HG02678 (cell line): Measurements from ENCODE around the gene IGIP.

ENCODE experiments used
- ATAC-seq: cut with Tn5 transposase; IDR thresholded peaks from one replicate; pipeline ENCODE4 v1.9.1; 2021; ENCODE audit warnings: mild to moderate bottlenecking, moderate library complexity; ENCODE audit not compliant: unreplicated experiment

The IGIP gene

GRCh38 chr5:140162275-140162674, 36.5 kb downstream of the IGIP start:
- no peak for ATAC-seq

DNA sequence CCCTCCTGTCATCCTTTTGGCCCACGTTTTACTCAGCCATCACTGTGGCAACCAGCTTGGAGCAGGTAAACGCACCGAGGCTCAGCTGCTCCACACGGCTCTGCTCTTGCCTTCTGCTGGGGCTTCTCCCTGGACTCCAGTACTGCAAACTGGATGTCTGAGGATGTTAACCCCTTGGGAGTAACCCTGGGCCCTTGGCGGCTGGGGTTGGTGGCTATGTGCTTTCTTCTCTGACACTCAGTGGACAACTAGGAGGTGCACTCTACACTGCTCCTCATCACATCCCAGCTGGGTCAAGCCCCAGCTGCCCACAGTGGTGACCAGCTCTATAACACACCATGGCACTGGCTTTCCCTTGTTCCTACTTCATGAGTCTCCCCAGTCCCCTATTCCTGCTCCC, 37.0 kb downstream of the IGIP start:
- ATAC-seq = no peak

DNA sequence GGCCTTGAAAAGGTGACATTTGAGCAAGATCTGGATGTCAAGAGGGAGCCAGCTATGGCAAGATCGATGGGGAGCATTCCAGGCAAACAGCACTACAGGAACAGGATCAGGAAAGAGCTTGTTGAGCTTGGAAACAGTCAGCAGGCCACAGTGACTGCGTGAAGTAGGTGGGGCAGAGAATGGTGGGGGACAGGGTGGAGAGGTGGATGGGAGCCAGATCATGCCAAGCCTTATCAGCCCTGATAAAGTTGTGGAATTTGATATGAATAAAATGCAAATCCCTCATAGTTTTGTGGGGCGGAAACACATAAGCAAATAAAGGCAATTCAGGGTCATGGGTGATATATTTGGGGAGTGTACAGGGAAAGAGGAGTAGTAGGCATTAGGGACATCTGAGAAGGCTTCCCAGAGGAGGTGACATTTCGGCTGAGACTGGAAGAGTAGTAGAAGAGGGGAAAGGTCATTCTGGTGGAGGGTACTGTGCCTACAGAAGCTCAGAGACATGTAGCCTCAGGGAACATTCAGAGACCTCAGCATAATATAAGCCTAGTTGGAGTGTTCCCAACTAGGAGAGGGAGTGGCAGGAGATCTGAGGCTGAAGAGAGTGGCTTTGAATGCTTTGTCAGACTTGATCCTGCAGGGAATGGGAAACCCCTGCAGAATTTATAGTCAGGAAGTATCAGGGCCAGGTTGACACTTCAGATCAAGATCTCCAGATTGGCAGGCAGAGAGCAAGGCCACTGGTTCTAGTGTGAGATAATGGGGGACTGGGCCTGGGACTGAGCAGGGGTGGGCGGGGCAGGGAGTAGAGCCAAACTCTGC, 39.6 kb downstream of the IGIP start:
- ATAC-seq = no peak

GRCh38 chr5:140165923-140166270, 40.2 kb downstream of the IGIP start:
- ATAC-seq = no peak

DNA sequence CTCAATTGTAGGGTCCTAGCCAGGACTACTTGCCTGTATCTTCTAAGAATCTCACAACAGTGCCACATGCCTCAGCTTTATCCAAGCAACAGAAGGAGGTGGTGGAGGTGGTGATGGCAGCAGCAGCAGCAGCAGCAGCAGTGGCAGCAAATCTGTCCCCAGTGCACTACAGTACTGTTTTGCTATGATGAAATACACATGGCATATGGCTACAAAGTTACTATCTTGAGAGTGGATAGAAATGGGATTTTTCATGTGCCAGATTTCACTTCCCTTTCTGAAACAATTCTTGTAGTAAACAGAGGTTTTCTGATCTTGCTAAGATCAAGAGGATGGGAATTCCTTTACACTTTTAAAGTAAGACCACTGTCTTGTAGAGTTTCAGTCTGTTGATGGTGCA, 41.2 kb downstream of the IGIP start:
- no peak for ATAC-seq

GRCh38 chr5:140168371-140168770, 42.6 kb downstream of the IGIP start:
- no peak for ATAC-seq

DNA sequence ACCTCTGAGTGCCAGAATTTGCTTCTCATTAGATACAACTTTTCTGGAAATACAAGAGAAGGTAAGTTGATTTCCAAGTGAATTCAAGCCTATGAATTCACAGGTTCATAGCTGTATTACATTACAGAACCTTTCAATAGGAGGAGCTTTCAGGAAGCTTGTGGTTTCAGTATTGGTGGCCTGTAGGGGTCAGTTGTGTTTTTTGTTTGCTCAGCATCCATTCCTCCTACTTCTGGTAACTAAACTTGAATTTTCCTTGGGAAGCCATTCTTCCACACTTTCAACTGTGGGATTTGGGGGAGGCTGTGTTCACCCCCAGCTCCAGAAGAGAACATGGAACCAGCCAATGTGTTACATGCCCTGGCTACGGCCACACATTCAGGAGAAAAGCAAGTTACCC, 43.7 kb downstream of the IGIP start:
- no peak for ATAC-seq

- no peak for ATAC-seq
These were observed 46.7 kb downstream of the IGIP start for GRCh38 chr5:140172483-140172882.

DNA sequence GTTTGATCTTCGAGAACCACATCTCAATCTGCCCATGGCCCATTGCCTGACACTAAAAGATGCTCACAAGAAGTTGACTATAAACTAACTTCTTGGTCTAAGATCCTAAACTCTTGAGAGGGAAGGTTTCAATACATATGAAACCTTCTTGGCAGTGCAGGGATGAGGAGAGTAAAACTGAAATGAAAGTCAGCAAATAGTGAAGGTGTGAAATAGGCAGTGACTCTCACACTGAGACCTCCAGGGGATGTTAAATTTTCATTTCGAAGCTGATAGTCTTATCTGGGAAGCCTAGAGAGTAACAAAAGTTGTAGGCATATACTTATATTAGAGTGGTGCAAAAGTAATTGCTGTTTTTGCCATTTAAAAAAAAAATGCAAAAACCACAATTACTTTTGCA, 48.3 kb downstream of the IGIP start:
- ATAC-seq = no peak

GRCh38 chr5:140174465-140175366, 49.0 kb downstream of the IGIP start, which contains the start of gene CYSTM1:
Gene CYSTM1 (plus strand): TSS chr5:140175188. CDS start chr5:140194466, 19,278 bp downstream.
- peak; percentile 92 for ATAC-seq

GRCh38 chr5:140175367-140176030, 49.8 kb downstream of the IGIP start:
- peak; percentile 38 for ATAC-seq

GRCh38 chr5:140176031-140176387, 50.3 kb downstream of the IGIP start:
- no peak for ATAC-seq

GRCh38 chr5:140178086-140178410, 52.3 kb downstream of the IGIP start:
- ATAC-seq = no peak

DNA sequence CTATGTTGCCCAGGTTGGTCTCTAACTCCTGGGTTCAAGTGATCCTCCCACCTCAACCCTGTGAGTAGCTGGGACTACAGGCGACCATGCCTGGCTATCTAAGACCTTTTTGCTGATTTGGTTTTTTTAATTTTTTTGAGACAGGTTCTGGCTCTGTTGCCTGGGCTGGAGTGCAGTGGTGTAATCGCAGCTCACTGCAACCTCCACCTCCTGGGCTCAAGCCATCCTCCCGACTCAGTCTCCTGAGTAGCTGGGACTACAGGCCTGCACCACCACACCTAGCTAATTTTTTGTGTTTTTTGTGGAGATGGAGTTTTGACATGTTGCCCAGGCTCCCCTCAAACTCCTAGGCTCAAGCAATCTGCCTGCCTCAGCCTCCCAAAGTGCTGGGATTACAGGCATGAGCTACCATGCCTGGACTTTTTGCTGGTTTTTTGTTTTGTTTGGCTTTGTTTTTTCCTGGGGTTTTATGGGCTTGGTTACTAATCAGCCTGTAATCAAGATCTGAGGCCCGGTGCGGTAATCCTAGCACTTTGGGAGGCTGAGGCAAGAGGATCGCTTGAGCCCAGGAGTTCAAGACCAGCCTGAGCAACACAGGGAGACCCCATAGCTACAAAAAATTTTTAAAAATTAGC, 52.9 kb downstream of the IGIP start:
- no peak for ATAC-seq
